Measurements from ENCODE around the gene VPREB3.

The VPREB3 gene

GRCh38 chr22:23782252-23782651 lies 28.0 kb upstream of the VPREB3 start:
- DNase-seq (ENCODE audit: extremely low read depth, low read depth), result no peak
- no peak for TF ChIP-seq CTCF (IDR thresholded peaks at IDR 0.05; ENCODE audit: low read depth, low read length, missing control alignments)
- no peak overlapping the region for H3K4me3 ChIP-seq (replicated peaks; ENCODE audit: low read depth, low read length)

GRCh38 chr22:23781511-23782183 lies 27.4 kb upstream of the VPREB3 start:
- no peak overlapping the region for H3K4me3 ChIP-seq (replicated peaks; ENCODE audit: low read depth, low read length)
- no peak for TF ChIP-seq CTCF (IDR thresholded peaks at IDR 0.05; ENCODE audit: low read depth, low read length, missing control alignments)
- no peak for DNase-seq (ENCODE audit: extremely low read depth, low read depth)

GRCh38 chr22:23781065-23781464 lies 26.8 kb upstream of the VPREB3 start:
- H3K4me3 ChIP-seq (replicated peaks; ENCODE audit: low read depth, low read length), result no peak overlapping the region
- no peak for TF ChIP-seq CTCF (IDR thresholded peaks at IDR 0.05; ENCODE audit: low read depth, low read length, missing control alignments)
- DNase-seq (ENCODE audit: extremely low read depth, low read depth), result no peak

GRCh38 chr22:23780146-23780748 lies 26.0 kb upstream of the VPREB3 start:
- DNase-seq (ENCODE audit: extremely low read depth, low read depth), result no peak
- H3K4me3 ChIP-seq (replicated peaks; ENCODE audit: low read depth, low read length), result no peak overlapping the region
- no peak for TF ChIP-seq CTCF (IDR thresholded peaks at IDR 0.05; ENCODE audit: low read depth, low read length, missing control alignments)

GRCh38 chr22:23779731-23780130 lies 25.5 kb upstream of the VPREB3 start:
- TF ChIP-seq CTCF (IDR thresholded peaks at IDR 0.05; ENCODE audit: low read depth, low read length, missing control alignments), result no peak
- no peak overlapping the region for H3K4me3 ChIP-seq (replicated peaks; ENCODE audit: low read depth, low read length)
- DNase-seq (ENCODE audit: extremely low read depth, low read depth), result no peak

- DNase-seq (ENCODE audit: extremely low read depth, low read depth), result no peak
- TF ChIP-seq CTCF (IDR thresholded peaks at IDR 0.05; ENCODE audit: low read depth, low read length, missing control alignments), result no peak
- no peak overlapping the region for H3K4me3 ChIP-seq (replicated peaks; ENCODE audit: low read depth, low read length)
Observed at GRCh38 chr22:23779083-23779482, 24.9 kb upstream of the VPREB3 start.

- no peak overlapping the region for H3K4me3 ChIP-seq (replicated peaks; ENCODE audit: low read depth, low read length)
- DNase-seq (ENCODE audit: extremely low read depth, low read depth), result no peak
- no peak for TF ChIP-seq CTCF (IDR thresholded peaks at IDR 0.05; ENCODE audit: low read depth, low read length, missing control alignments)
Observed at GRCh38 chr22:23778577-23778900, 24.3 kb upstream of the VPREB3 start.

Data from HFF-Myc (cell line).